Cardiac muscle cell (in vitro differentiated cells and primary cell): ENCODE measurements around the gene CARMIL1. TPM values are rescaled to one million over a fixed set of nuclear protein-coding genes. Genes with fewer than 3 reads are reported as not detected.

Experiments used
- DNase-seq, 2 donors: peaks; one replicate each; pipeline versions ENCODE4 v3.0.0 to v3.0.0-alpha.2; 2010 to 2017; ENCODE audit warnings: low read depth in 1 of 2, low spot score in 1 of 2
- H3K27ac ChIP-seq: fragments of 200-600 bp; sonication (generic); 2 replicates; pipeline ENCODE4 v1.5.1; 2016
- H3K27me3 ChIP-seq: fragments of 200-600 bp; sonication (generic); 2 replicates; pipeline ENCODE4 v1.6.0; 2016; ENCODE audit warnings: control low read depth
- H3K36me3 ChIP-seq: fragments of 200-600 bp; sonication (generic); 2 replicates; pipeline ENCODE4 v1.5.1; 2016; ENCODE audit warnings: control low read depth
- H3K4me1 ChIP-seq: fragments of 200-600 bp; sonication (generic); 2 replicates; pipeline ENCODE4 v1.8.1; 2017; ENCODE audit warnings: low read depth, mild to moderate bottlenecking, mixed run types
- H3K4me3 ChIP-seq: fragments of 200-600 bp; sonication (generic); 2 replicates; pipeline ENCODE4 v1.5.1; 2016; ENCODE audit warnings: mild to moderate bottlenecking
- H3K9me3 ChIP-seq: fragments of 200-600 bp; sonication (generic); 2 replicates; pipeline ENCODE4 v1.5.1; 2017; ENCODE audit warnings: low read depth, mild to moderate bottlenecking, control low read depth
- CTCF ChIP-seq: IDR thresholded peaks from 2 replicates; pipeline ENCODE4 v1.5.1; 2012; ENCODE audit warnings: low read depth, mild to moderate bottlenecking, low read length
- polyA plus RNA-seq: library from polyadenylated mRNA; unstranded; fragments of >200 nt; fragmentation: Nextera tagmentation; extraction: Ambion mirVana; gene quantifications from 2 replicates; pipeline ENCODE4 v1.2.1, GENCODE V29; 2016
- total RNA-seq: library from RNA; depleted of rRNA; stranded (reverse); fragments of >200 nt; gene quantifications from 2 replicates; pipeline ENCODE4 v1.2.3, GENCODE V29; 2016

Gene CARMIL1
- total and polyA plus RNA-seq, 2 experiments from 2014 or later, result 15.7 to 63.6 TPM

GRCh38 chr6:25387911-25388310 is 108.7 kb downstream of the CARMIL1 start:
- no peak overlapping the region for H3K4me3 ChIP-seq
- TF ChIP-seq CTCF, result no peak
- no peaks in the 10 kb centered on the region for H3K36me3 ChIP-seq
- H3K4me1 ChIP-seq, result peaks cover 11% of the 10 kb centered on the region
- no peak for DNase-seq
- H3K27ac ChIP-seq, result no peak overlapping the region
- H3K27me3 ChIP-seq, result no peaks in the 10 kb centered on the region
- no peaks in the 10 kb centered on the region for H3K9me3 ChIP-seq

- H3K36me3 ChIP-seq, result no peaks in the 10 kb centered on the region
- H3K27me3 ChIP-seq, result no peaks in the 10 kb centered on the region
- TF ChIP-seq CTCF, result no peak
- no peak overlapping the region for H3K4me3 ChIP-seq
- H3K27ac ChIP-seq, result no peak overlapping the region
- DNase-seq, result no peak
- H3K9me3 ChIP-seq, result no peaks in the 10 kb centered on the region
- H3K4me1 ChIP-seq, result peaks cover 11% of the 10 kb centered on the region
Measured at GRCh38 chr6:25388776-25389175, 109.6 kb downstream of the CARMIL1 start.

- no peak overlapping the region for H3K27ac ChIP-seq
- H3K27me3 ChIP-seq, result no peaks in the 10 kb centered on the region
- peaks cover 11% of the 10 kb centered on the region for H3K4me1 ChIP-seq
- no peaks in the 10 kb centered on the region for H3K9me3 ChIP-seq
- DNase-seq, result peak in 1 of 2 donors; percentile 70
- no peak for TF ChIP-seq CTCF
- no peak overlapping the region for H3K4me3 ChIP-seq
- H3K36me3 ChIP-seq, result no peaks in the 10 kb centered on the region
Measured at GRCh38 chr6:25389471-25389870, 110.3 kb downstream of the CARMIL1 start.

GRCh38 chr6:25392372-25392771 is 113.2 kb downstream of the CARMIL1 start:
- Histone ChIP-seq H3K27me3 (no peaks in the 10 kb centered on the region), H3K9me3 (no peaks in the 10 kb centered on the region), H3K4me3 (no peak overlapping the region), H3K27ac (no peak overlapping the region), H3K4me1 (peaks cover 11% of the 10 kb centered on the region), H3K36me3 (no peaks in the 10 kb centered on the region)
- no peak for TF ChIP-seq CTCF
- peak in 1 of 2 donors; percentile 22 for DNase-seq

- no peak for TF ChIP-seq CTCF
- no peak overlapping the region for H3K4me3 ChIP-seq
- no peaks in the 10 kb centered on the region for H3K9me3 ChIP-seq
- no peak overlapping the region for H3K27ac ChIP-seq
- DNase-seq, result no peak
- no peaks in the 10 kb centered on the region for H3K27me3 ChIP-seq
- peaks cover 17% of the 10 kb centered on the region for H3K4me1 ChIP-seq
- H3K36me3 ChIP-seq, result no peaks in the 10 kb centered on the region
Measured at GRCh38 chr6:25395731-25396130, 116.6 kb downstream of the CARMIL1 start.

- Histone ChIP-seq H3K36me3 (no peaks in the 10 kb centered on the region), H3K27ac (no peak overlapping the region), H3K9me3 (no peaks in the 10 kb centered on the region), H3K4me3 (no peak overlapping the region), H3K27me3 (no peaks in the 10 kb centered on the region), H3K4me1 (peaks cover 13% of the 10 kb centered on the region)
- no peak for DNase-seq
- TF ChIP-seq CTCF, result no peak
Measured at GRCh38 chr6:25397406-25397805, 118.2 kb downstream of the CARMIL1 start.
